PC-3 (cell line): ENCODE results near the gene SMIM22.
"Not testable (repeated sequence)": the region's sequence is repeated elsewhere in the genome, so short reads cannot be mapped to it uniquely, and the experiment has no call there.

Source experiments
- EZH2 ChIP-seq: fragments of 300-600 bp; sonication (generic); IDR thresholded peaks from one replicate; pipeline ENCODE4 v1.6.1; 2017; ENCODE audit warnings: antibody characterized with exemption, mild to moderate bottlenecking, low read length; ENCODE audit not compliant: unreplicated experiment
- EZH2phosphoT487 ChIP-seq: fragments of 300-600 bp; sonication (generic); IDR thresholded peaks from 2 replicates; pipeline ENCODE4 v1.6.1; 2018; ENCODE audit warnings: mild to moderate bottlenecking, antibody characterized with exemption, low read length, borderline replicate concordance
- TF ChIP-seq, protein P1 (sequence below): fragments of 300-600 bp; sonication (generic); conservative IDR thresholded peaks from 2 replicates; pipeline ENCODE4 v1.5.1; 2017; ENCODE audit warnings: antibody characterized with exemption, low read depth, mild to moderate bottlenecking, low read length

DNA sequence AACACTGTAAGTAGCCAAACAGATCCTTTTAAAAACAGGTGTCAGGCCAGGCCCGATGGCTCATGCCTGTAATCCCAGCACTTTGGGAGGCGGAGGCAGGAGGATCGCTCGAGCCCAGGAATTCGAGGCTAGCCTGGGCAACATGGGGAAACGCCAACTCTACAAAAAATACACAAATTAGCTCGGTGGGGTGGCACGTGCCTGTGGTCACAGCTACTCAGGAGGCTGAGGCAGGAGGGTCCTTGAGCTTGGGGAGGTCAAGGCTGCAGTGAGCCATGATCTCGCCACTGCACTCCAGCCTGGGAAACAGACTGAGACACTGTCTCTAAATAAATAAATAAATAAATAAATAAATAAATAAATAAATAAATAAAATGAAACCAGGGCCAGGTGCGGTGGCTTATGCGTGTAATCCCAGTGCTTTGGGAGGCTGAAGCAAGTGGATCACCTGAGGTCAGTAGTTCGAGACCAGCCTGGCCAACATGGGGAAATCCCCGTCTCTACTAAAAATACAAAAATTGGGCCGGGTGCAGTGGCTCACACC lies 10.7 kb upstream of the SMIM22 start:
- TF ChIP-seq, protein P1, sequence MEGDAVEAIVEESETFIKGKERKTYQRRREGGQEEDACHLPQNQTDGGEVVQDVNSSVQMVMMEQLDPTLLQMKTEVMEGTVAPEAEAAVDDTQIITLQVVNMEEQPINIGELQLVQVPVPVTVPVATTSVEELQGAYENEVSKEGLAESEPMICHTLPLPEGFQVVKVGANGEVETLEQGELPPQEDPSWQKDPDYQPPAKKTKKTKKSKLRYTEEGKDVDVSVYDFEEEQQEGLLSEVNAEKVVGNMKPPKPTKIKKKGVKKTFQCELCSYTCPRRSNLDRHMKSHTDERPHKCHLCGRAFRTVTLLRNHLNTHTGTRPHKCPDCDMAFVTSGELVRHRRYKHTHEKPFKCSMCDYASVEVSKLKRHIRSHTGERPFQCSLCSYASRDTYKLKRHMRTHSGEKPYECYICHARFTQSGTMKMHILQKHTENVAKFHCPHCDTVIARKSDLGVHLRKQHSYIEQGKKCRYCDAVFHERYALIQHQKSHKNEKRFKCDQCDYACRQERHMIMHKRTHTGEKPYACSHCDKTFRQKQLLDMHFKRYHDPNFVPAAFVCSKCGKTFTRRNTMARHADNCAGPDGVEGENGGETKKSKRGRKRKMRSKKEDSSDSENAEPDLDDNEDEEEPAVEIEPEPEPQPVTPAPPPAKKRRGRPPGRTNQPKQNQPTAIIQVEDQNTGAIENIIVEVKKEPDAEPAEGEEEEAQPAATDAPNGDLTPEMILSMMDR, result not testable (repeated sequence)
- TF ChIP-seq EZH2, EZH2phosphoT487: not testable (repeated sequence)
